ENCODE results near the gene EZH2.

EZH2 gene
- total RNA-seq, result 15.3 to 153 (median 46.7) reads per million in 17 experiments

DNA sequence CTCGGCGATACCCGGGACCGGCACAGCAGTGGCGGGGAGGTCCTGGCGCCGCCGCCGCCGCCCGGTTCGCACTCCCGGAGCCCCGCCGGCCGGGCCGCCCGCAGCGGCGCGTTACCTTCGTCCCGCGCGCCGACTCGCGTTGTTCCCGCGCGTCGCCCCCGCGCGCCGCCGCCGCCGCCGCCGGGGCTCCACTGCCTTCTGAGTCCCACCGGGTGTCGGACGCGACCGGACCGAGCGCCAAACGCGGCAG is at the start of gene EZH2:
Gene EZH2, minus strand, starts transcription at position 243 of the 250 bp plus-strand sequence. CDS start 36,993 bp downstream, outside the sequence.
- no peak for DNase-seq

DNA sequence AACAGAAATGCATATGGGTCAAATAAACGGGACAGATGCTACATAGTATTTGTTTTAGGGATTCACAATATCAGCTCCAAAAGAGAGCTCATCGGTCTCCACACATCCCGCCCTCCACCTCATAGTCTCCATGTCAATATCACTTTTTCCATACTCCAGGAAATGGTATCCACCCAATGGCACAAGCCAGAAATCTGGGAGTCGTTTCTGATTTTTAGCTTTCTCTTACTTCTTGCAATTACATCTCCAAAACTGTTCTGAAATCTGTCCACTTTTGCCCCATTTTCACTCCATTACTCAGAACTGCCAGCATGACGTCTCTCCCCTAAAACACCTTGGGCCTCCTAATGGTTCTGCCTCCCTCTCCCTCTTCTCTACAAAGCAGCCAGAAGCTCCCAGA is 47.4 kb upstream of the EZH2 start:
- DNase-seq, result no peak

DNA sequence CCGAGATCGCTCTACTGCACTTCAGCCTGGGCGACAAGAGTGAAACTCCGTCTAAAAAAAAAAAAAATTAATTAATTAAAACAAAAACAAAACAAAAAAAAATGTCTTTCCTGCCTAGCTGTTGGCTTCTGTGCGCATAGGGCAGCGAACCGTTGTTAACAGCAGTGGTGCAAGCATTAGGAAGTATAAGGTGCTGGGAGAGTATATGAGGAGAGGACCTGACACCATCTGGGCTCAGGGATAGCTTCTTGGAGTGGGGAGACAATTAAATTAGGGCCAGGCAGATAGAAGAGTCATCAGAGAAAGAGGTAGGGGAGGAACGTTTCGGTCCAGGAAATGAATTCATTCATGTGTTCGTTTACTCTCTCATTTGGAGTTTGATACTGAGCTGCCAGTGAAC is 46.2 kb upstream of the EZH2 start:
- DNase-seq, result no peak

- DNase-seq, result no peak
These were observed 45.1 kb upstream of the EZH2 start for GRCh38 chr7:148929176-148929575.

DNA sequence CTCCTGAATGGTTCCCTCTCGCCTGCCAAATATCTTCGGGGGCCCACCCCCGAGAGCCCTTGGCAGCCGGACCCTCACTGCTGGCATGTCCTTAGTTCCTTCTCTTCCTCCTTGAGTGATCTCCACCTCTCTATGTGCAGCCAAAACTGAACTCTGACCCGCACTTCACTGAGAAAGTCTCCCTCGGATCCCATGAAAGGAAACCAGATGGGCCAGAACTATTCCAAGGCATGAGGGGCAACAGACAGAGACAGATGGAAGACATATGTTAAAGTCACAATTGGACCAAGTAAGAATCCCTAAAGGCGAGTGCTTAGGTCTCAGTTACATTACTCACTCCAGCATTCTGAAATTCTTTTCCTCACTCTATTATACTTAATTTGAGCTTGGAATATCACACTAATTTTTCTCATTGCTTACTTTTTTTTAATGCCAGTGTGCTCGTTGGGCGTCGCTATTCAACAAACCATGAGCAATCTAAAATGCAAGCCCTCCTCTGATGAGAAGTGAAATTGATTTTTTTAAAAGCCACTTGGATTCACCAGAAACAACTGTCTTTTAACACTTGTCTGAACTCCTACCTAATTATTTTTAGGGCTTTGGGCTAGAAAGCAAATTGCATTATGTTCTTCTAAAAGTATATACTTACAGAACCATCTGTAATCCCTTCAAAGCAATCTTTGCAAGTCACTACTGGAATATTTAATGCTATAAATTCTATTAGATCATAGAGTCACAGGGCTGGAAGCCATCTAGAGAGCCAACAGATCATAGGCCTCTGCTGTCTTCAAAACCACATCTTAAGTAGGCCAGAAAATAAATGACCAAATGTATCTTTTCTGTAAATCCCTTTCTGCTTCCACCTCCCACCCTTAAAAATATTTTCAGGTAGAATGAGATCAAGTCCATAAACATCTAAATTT is 43.3 kb upstream of the EZH2 start:
- no peak for DNase-seq

GRCh38 chr7:148925836-148926235 is 41.7 kb upstream of the EZH2 start:
- DNase-seq, result no peak

DNA sequence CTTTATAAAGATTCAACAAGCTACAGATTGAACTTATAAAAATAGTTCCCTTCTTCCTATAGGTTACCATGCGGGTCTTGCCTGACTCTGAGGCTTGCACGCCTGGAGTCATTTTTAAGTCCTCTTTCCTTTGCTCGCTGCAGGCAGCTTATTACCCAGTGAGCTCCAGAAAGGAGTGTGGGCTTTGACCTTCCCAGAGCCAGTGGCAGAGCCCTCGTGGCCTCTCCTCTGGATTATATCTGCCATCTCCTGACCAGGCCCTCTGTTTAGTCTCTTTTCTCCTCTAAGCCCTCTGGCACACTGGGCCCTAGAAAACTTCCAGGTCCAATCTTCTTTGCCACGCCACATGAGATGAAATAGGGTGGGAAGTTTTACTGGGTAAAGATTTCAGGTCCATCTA is 39.9 kb upstream of the EZH2 start:
- no peak for DNase-seq

DNA sequence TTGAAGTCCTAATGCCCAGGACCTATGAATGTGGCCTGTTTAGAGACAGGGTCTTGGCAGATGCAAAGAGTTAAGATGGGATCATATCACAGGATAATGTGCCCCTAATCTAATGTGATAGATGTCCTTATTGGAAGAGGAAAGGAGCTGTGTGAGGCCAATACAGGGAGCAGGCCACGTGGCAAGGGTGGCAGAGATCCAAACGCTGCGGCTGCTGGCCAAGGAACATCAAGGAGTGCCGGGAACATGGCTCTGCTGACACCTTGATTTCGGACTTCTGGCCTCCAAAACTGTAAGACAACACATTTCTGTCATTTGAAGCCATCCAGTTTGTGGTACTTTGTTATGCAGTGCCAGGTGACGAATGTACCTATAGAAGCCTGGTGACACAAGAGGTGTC is 37.7 kb upstream of the EZH2 start:
- no peak for DNase-seq

DNA sequence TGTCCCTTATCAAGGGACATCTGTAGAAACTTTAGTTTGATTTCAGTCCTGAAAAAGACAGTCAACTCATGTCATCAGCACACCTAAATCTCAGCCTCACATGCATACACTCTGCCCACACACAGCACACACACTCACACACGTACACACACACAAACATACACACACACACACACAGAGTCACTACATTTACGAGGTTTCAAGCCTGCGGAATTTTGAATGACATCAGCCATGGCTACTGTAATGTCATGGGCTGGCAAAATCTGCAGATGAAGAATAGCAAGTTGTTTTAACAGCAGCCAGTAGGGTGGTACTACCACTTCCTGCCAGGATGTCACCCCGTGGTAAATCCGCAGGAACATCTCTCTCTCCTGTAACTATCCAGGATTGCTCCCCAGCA is 37.1 kb upstream of the EZH2 start:
- no peak for DNase-seq

GRCh38 chr7:148919859-148920258 is 35.8 kb upstream of the EZH2 start:
- DNase-seq, result no peak

DNA sequence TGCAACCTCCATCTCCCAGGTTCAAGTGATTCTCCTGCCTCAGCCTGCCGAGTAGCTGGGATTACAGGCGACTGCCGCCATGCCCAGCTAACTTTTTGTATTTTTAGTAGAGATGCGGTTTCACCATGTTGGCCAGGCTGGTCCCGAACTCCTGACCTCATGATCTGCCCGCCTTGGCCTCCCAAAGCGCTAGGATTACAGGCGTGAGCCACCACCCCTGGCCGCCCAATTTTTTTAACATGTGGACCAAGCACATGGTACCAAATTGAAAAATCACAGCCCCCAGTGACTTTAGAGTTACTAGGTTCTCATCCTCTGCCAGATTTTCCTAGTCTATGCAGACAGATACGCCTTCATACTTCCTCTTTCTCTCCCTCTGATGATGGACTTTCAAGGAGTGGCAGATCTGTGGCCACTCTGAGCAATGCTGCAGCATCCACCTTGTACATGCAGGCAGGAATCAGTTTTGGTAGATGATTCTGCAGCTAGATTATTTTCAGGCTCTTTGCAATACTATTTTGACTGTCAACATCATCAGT is 34.0 kb upstream of the EZH2 start:
- no peak for DNase-seq

- DNase-seq, result no peak
These were observed 32.1 kb upstream of the EZH2 start for GRCh38 chr7:148916186-148916585.

DNA sequence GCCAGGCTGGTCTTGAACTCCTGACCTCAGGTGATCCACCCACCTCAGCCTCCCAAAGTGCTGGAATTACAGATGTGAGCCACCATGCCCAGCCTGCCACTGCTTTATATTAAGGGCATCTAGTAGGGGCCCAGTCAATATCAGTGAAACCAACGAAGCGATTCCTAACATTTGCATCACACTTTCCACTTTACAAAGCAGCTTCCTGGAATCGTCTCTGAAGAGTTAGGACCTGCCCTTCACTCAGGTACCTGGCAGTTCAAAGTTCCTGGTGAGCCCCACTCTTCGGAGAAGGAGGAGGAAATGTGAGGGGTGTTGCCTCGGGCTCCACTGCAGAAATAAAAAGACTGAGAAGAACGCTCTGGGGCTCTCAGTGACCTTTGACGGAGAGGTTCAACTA is 31.1 kb upstream of the EZH2 start:
- DNase-seq, result no peak

- peak in 3 of 4 experiments; percentile 9 to 38 (median 25) for DNase-seq
These were observed 30.2 kb upstream of the EZH2 start for GRCh38 chr7:148914208-148914777.

- no peak for DNase-seq
These were observed 28.9 kb upstream of the EZH2 start for GRCh38 chr7:148912758-148913541.

DNA sequence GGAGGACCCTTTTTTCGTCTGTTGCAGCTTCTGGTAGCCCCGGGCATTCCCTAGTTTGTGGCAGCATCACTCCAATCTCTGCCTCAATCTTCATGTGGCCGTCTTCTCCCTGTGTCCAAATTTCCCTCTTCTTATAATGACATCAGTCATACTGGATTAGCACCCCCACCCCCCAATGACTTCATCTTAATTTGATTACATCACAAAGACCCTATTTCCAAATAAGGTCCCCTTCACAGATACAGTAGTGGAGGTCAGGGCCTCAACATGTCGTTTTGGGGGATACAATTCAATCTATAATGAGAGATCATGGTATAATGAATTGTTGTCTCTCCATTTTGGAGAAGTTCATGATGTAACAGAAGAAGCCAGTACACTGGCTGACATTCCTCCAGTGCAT is 28.1 kb upstream of the EZH2 start:
- no peak for DNase-seq

GRCh38 chr7:148911626-148912025 is 27.5 kb upstream of the EZH2 start:
- no peak for DNase-seq

GRCh38 chr7:148909568-148909967 is 25.5 kb upstream of the EZH2 start:
- peak; percentile 32 to 74 (median 66) for DNase-seq

DNA sequence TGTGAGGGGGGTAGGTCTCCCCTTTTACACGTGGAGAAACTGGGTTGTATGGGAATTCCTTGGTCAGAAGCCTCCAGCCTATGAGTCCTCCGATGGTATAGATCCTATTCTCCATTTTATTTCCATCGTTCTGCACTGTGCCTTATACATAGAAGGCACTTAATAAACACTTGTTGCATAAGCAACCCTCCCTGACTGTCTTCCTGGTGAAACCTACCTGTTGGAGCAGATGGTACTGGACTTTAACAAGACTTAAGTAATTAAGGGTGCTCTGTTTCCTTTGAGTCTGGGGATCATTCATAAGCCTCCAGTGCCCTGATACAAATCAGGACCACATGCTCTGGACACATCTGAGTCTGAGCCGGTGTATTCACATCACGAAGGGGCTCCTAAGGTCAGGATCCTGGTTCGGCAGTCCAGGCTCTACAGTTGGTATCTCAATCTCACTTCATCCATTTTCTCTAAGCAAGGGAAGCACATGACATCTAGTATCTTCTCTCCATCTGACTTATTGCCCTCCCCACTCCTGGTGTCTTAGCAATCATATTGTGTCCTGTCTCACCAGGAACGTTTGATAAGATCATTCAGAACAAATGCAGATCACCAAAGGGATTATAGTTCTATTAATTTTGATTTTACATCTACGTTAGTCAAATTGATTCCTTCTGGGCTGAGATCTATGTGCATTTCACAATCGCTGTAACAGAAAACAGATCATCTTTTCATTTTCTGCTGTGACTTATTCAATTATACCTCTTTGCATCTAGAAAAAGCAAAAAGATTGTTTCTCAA is 22.8 kb upstream of the EZH2 start:
- no peak for DNase-seq

DNA sequence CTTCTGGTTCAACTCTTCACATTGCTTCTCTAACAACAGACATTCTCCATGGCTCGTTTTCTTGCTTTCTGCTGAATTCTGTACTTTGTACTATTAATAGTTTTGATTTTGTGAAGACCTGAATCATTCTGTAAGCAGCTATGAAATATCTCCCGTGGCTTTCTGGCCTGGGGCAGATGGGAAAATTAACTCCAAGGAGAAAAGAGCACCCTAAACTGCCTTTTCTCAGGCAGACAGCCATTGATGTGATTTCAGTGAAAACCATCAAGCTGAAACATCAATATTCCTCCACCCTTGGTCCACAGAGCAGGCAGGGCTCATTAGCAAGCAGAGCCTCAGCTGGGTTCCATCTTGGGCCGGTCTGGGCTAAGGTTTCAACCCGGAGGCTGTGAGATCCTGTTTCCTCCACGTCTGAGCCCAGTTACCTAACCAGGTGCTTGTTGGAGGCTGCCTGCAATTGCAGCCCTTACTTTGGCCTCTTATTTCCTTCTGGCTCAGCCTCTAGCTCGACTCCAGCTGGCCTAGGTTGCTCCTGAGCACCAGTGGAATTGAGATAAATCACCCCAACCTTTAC is 21.1 kb upstream of the EZH2 start:
- no peak for DNase-seq

GRCh38 chr7:148903504-148903903 is 19.4 kb upstream of the EZH2 start:
- peak; percentile 17 to 59 (median 32) for DNase-seq

DNA sequence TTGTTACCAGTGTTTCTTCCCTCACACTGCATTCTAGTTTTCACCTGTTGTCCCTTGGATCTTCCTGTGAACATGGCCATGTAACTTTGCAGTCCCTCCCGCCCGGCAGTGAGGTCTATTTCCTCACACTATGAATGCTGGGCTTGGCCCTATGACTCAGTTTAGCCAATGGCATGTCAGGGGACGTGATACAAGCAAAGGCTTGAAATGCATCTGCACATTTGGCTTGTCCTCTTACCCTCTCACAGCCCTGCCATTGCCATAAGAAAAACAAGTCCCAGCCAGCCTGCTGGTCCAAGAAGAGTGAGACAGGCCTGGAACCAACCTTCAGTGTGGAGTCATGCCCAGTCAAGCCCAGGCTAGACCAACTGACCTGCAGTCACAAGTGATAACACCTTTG is 17.1 kb upstream of the EZH2 start:
- no peak for DNase-seq

All from suppressor macrophage (primary cell).